Fibroblast of pulmonary artery (primary cell): ENCODE results near the gene AQP1.

ENCODE experiments used
- DNase-seq: peaks from one replicate; pipeline ENCODE4 v3.0.0-alpha.2; 2010; ENCODE audit warnings: low read depth
- H3K4me3 ChIP-seq: replicated peaks from 2 replicates; pipeline ENCODE4 v1.5.1; 2011; ENCODE audit warnings: low read depth, mild to moderate bottlenecking, control low read depth, low read length, moderate library complexity
- TF ChIP-seq, protein P1 (sequence below): IDR thresholded peaks from 2 replicates; pipeline ENCODE4 v1.5.1; 2011; ENCODE audit warnings: mild to moderate bottlenecking, control low read depth, low read length, inconsistent platforms; ENCODE audit errors: missing control alignments

AQP1 gene

DNA sequence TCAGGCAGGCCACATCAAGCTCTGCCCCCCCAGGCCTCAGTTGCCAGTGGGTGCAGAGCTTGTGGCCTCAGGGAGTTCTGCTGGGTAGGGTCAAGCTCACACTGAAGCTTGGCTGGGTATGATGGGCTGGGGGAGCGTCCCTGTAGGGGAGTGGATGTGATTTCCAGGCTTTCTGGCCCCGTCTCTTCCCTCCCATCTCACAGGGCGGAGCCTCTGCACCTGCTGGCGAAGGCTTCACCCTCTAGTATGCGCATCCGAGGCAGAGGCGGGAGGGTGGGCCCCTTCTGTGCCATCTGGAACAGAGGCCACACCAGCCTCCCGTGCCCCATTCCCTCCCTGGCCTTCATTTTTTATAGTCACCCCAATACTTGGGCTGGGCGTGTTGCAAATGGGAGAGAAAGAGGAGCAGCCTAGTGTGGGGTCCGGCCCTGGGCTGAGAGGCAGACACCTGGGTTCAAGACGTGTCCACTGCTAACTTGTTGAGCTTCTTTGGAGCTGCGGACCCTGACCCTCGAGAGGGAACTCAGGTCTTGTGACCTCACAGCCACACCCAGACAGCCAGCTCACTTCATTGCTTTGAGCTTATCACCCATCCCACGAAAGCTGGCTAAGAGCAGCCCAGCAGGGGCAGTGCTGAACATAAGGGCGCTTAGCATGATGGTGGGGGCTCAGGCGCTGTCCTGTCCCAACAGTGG lies 2.3 kb downstream of the AQP1 start:
- TF ChIP-seq, protein P1, sequence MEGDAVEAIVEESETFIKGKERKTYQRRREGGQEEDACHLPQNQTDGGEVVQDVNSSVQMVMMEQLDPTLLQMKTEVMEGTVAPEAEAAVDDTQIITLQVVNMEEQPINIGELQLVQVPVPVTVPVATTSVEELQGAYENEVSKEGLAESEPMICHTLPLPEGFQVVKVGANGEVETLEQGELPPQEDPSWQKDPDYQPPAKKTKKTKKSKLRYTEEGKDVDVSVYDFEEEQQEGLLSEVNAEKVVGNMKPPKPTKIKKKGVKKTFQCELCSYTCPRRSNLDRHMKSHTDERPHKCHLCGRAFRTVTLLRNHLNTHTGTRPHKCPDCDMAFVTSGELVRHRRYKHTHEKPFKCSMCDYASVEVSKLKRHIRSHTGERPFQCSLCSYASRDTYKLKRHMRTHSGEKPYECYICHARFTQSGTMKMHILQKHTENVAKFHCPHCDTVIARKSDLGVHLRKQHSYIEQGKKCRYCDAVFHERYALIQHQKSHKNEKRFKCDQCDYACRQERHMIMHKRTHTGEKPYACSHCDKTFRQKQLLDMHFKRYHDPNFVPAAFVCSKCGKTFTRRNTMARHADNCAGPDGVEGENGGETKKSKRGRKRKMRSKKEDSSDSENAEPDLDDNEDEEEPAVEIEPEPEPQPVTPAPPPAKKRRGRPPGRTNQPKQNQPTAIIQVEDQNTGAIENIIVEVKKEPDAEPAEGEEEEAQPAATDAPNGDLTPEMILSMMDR = no peak
- DNase-seq = no peak
- no peak overlapping the region for H3K4me3 ChIP-seq

DNA sequence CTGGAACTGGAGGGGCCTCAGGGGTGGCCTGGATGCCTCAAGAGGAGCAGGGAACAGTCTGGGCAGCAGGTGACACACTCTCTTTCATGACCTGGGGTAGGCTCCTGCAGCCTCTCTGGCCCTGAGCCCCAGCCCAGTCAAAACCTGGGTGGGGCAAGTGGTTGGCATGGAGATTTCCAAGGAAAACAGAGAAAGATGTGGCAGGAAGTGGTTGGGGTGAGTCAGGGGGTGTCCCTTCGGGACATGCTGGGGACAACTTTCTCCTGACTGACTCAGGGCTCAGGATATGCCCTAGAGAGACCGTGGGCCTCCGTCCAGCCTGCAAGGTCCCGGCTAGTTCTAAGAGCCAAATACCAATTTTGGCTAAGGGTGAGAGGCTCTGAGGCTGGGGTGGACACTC lies 2.9 kb downstream of the AQP1 start:
- no peak overlapping the region for H3K4me3 ChIP-seq
- TF ChIP-seq, protein P1 = no peak
- peak; percentile 21 for DNase-seq

DNA sequence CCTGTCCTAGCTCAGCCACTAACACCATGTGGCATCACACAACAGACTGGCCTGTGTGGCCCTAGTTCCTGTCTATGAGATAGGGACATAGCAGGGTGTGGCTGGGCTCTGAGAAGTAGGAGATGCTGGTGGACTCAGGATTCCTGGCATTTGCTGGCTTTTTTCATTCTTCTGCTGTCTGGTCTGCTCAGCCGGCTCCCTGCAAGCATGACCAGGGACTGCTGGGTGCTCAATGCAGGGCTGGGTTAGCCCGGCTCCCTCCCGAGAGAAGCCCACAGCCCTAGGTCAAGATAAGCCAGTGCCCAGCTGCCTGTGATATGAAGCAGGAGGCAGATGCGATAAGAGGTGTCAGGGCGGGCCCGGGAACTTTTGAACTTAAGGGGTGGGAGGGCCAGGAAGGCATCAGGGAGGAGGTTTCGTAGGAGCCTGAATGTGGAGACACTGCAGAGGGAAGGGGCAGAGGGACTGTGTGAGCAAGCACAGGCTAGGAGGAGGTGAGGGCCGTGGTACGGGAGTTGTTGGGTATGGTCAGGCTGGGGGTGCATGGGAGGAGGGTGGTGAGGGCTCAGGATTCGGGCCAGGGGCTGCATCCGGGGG lies 3.5 kb downstream of the AQP1 start:
- no peak overlapping the region for H3K4me3 ChIP-seq
- DNase-seq = peak; percentile 9
- TF ChIP-seq, protein P1 = no peak

DNA sequence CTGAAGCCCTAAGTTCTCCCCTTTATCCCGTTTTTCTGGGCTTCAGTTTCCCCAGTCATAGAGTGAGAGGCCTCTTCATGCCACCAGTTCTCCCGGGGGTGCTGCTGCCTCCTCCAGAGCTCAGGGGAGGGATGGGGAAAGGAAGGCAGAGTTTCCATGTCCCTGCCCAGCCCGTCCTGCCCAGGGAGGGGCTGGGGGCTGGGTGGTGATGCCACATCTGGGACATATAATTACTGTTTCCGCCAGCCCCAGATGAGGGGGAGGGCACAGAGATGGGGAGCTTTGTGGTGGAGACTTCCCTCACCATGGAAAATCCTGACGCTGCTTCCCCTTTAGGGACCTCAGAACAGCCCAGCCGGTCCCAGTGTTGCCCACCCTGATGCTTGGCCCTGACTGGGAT lies 4.1 kb downstream of the AQP1 start:
- TF ChIP-seq, protein P1 = no peak
- no peak overlapping the region for H3K4me3 ChIP-seq
- no peak for DNase-seq

DNA sequence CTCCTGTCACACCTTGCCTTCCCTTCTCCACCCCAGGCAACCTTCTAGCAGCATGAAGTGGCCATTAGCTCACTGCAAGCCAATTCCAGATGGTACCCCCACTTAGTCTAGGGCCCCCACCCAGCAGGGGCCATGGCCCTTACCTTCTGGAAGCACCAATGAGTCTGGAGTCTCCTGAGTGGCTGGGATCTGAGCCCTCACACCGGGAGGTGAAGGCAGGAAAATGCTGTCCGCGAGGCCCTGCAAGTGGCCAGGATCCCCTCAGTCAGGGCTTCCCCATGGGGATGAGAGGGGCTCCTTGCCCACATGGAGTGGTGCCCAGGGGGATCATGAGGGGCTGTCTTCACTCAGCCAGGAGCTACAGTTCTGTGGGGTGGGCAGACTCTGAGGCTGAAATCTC lies 4.6 kb downstream of the AQP1 start:
- no peak for DNase-seq
- TF ChIP-seq, protein P1 = no peak
- H3K4me3 ChIP-seq = no peak overlapping the region

DNA sequence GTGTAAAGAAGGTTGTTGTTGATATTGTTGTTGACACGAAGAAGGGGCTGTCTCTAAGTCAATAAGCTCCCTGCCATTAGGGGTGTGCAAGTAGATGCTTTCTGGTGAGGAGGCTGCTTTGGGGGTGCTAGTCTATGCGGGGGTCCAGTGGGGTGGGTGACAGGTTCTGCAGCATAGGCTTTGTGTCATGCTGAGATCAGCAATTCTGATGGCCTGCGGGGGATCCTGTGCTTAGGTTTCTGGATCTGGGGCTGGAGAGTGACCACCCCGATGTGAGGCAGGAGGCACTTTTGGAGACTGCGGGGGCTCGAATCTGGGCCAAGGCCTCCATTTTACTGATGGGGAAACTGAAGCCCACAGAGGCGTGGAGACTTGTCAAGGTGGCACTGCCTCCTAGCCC lies 5.1 kb downstream of the AQP1 start:
- TF ChIP-seq, protein P1 = no peak
- H3K4me3 ChIP-seq = no peak overlapping the region
- no peak for DNase-seq

DNA sequence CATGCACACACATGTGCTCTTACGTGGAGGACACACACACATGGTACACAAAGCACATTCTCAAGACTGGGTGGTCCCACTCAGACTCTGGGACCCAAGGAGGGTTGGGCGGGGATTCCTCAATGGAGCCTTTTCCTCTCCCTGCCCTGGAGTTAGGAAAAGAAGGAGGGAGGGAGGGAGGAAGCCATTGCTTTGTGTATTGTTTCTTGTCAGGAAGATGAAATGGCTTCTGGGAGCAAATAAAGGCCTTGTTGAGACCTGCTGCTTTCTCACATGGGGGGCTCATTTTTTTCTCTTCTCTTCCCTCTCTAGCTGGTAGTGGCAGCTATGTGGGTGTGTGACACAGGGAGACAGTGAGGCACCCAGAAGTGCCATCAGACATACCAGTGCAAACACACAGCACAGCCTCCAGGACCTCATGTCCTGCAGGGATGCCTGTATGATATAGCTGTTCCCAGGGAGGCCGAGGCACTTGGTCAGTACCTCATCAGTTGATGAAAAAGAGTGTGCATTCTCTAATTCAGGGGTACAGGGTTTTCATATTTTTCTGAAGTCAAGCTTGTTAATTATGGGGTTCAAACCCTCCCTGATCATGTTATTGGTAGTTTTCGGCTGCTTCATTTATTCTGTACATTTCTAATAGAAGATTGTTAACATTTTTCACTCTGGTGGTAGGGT lies 5.7 kb downstream of the AQP1 start:
- TF ChIP-seq, protein P1 = no peak
- H3K4me3 ChIP-seq = no peak overlapping the region
- no peak for DNase-seq
